BE2C (cell line): ENCODE measurements around the gene MMD.
"Not testable (repeated sequence)": the region's sequence is repeated elsewhere in the genome, so short reads cannot be mapped to it uniquely, and the experiment has no call there.

Source experiments
- DNase-seq: peaks from one replicate; pipeline ENCODE4 v3.0.0-alpha.2; 2020
- H3K27me3 ChIP-seq: fragments of 250-450 bp; sonication (Bioruptor Pico); 2 replicates; pipeline ENCODE4 v1.5.1; 2020; ENCODE audit warnings: mild to moderate bottlenecking
- H3K36me3 ChIP-seq: fragments of 250-450 bp; sonication (Bioruptor Pico); 2 replicates; pipeline ENCODE4 v1.5.1; 2020; ENCODE audit warnings: mild to moderate bottlenecking
- H3K4me1 ChIP-seq: fragments of 250-450 bp; sonication (Bioruptor Pico); 2 replicates; pipeline ENCODE4 v1.5.1; 2020
- H3K4me3 ChIP-seq: 2 replicates; pipeline ENCODE4 v1.5.1; 2011; ENCODE audit warnings: low read depth, low read length
- H3K9me3 ChIP-seq: fragments of 250-450 bp; sonication (Bioruptor Pico); 2 replicates; pipeline ENCODE4 v1.5.1; 2020
- CTCF ChIP-seq: IDR thresholded peaks from 2 replicates; pipeline ENCODE4 v1.5.1; 2012; ENCODE audit warnings: mild to moderate bottlenecking, low read depth, low read length

The MMD gene

DNA sequence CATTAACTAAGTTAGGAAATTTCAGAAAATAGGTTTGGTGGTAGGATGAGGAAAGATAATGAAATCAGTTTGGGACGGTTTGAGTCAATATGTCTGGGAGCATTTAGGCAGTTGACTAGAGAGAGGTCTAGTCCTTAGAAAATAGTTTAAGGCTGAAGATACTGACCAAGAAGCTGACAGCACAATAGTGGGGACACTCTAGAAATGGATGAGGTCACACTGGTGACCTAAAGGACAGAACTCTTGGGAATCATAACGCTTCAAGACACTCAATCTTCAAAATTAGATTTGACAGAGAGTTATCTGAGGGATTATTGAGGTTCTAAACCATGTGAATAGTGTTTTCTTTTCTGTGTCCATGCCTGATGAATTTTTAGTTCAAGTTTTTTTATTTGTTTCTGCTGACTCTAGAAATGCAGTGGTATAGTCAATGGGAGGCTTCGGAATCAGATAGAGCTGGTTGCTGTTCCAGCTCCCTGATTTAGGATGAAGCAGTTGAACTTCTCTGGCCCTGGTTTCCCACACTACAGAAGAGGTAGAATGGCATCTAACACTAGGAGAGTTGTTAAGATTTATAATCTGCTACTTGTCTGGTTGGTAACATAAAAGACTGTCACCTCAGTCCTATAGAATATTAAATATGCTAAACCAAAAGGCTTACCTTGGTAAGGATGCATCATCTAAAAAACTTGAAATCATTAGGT, 29.7 kb downstream of the MMD start:
- peaks cover 3% of the 10 kb centered on the region for H3K36me3 ChIP-seq
- TF ChIP-seq CTCF = no peak
- DNase-seq = no peak

GRCh38 chr17:55391244-55391757, 30.3 kb downstream of the MMD start:
- no peak overlapping the region for H3K4me3 ChIP-seq
- no peaks in the 10 kb centered on the region for H3K9me3 ChIP-seq
- peaks cover 3% of the 10 kb centered on the region for H3K36me3 ChIP-seq
- no peaks in the 10 kb centered on the region for H3K27me3 ChIP-seq
- H3K4me1 ChIP-seq = no peaks in the 10 kb centered on the region
- no peak for TF ChIP-seq CTCF
- no peak for DNase-seq

More for the DNA sequence above, 29.7 kb downstream of the MMD start:
- H3K4me1 ChIP-seq = no peaks in the 10 kb centered on the region
- H3K27me3 ChIP-seq = no peaks in the 10 kb centered on the region
- no peak overlapping the region for H3K4me3 ChIP-seq
- H3K9me3 ChIP-seq = no peaks in the 10 kb centered on the region

- peaks cover 3% of the 10 kb centered on the region for H3K36me3 ChIP-seq
- H3K27me3 ChIP-seq = no peaks in the 10 kb centered on the region
- DNase-seq = no peak
- H3K4me3 ChIP-seq = no peak overlapping the region
- no peaks in the 10 kb centered on the region for H3K9me3 ChIP-seq
- TF ChIP-seq CTCF = no peak
- H3K4me1 ChIP-seq = no peaks in the 10 kb centered on the region
These were observed 31.2 kb downstream of the MMD start for GRCh38 chr17:55390364-55390977.

GRCh38 chr17:55389715-55390114, 31.9 kb downstream of the MMD start:
- DNase-seq, H3K4me3 ChIP-seq, H3K27me3 ChIP-seq, H3K36me3 ChIP-seq, H3K4me1 ChIP-seq, H3K9me3 ChIP-seq: not testable (repeated sequence)

- Histone ChIP-seq H3K27me3 (no peaks in the 10 kb centered on the region), H3K4me1 (no peaks in the 10 kb centered on the region; the same call in 1 of the 2 replicates), H3K36me3 (no peaks in the 10 kb centered on the region; the same call in none of the 2 replicates), H3K4me3 (no peak overlapping the region), H3K9me3 (no peaks in the 10 kb centered on the region)
- no peak for DNase-seq
- TF ChIP-seq CTCF = no peak
These were observed 32.8 kb downstream of the MMD start for GRCh38 chr17:55388842-55389241.

GRCh38 chr17:55386796-55387332, 34.8 kb downstream of the MMD start:
- H3K27me3 ChIP-seq = no peaks in the 10 kb centered on the region
- H3K36me3 ChIP-seq = no peaks in the 10 kb centered on the region; the same call in 1 of the 2 replicates
- DNase-seq = no peak
- H3K4me1 ChIP-seq = no peaks in the 10 kb centered on the region; the same call in none of the 2 replicates
- H3K4me3 ChIP-seq = no peak overlapping the region
- TF ChIP-seq CTCF = no peak
- H3K9me3 ChIP-seq = no peaks in the 10 kb centered on the region
